HEK293 (cell line): ENCODE data around the gene SLC25A31.

ENCODE experiments used
- CTCF ChIA-PET: fragments of 350-600 bp; formaldehyde crosslinking; extraction: SDS; loops from one replicate; lab custom pipeline; 2021; ENCODE audit warnings: antibody characterized with exemption; lab: Yijun Ruan, JAX
- POLR2A ChIA-PET: fragments of 300-600 bp; formaldehyde crosslinking; extraction: SDS; loops from one replicate; lab custom pipeline; 2020; ENCODE audit warnings: antibody characterized with exemption, inconsistent platforms; lab: Yijun Ruan, JAX
- H3K27ac ChIP-seq: fragments of 200-500 bp; sonication (Bioruptor generic); 2 replicates; pipeline ENCODE4 v1.5.1; 2014; ENCODE audit warnings: low read depth, low read length, control low read depth, inconsistent platforms; ENCODE audit errors: extremely low read depth
- H3K36me3 ChIP-seq, 2 experiments: fragments of 200-500 bp in 1 of 2; sonication (Bioruptor generic) in 1 of 2; 1 replicate in 1 of 2; 2 replicates in 1 of 2; pipeline ENCODE4 v1.5.1; 2014 to 2017; ENCODE audit warnings: inconsistent platforms in 2 of 2, low read length in 2 of 2; ENCODE audit not compliant: control insufficient read depth in 2 of 2, insufficient read depth in 1 of 2
- H3K4me1 ChIP-seq: fragments of 200-500 bp; sonication (Bioruptor generic); 2 replicates; pipeline ENCODE4 v1.5.1; 2014; ENCODE audit warnings: mild to moderate bottlenecking, low read length, inconsistent platforms; ENCODE audit not compliant: control insufficient read depth, insufficient read depth
- H3K4me3 ChIP-seq: 2 replicates; pipeline ENCODE4 v1.5.1; 2011; ENCODE audit warnings: low read depth, mild to moderate bottlenecking, control low read depth, low read length, moderate library complexity
- H3K9me3 ChIP-seq: fragments of 200-500 bp; sonication (Bioruptor generic); 2 replicates; pipeline ENCODE4 v1.5.1; 2014; ENCODE audit warnings: low read depth, low read length, inconsistent platforms; ENCODE audit not compliant: control insufficient read depth, insufficient read depth
- WT1 ChIP-seq: fragments of 450-650 bp; formaldehyde crosslinking; IDR thresholded peaks from 2 replicates; pipeline ENCODE4 v1.5.1; 2016; ENCODE audit warnings: missing biosample characterization, missing genetic modification characterization
- ZBTB1 ChIP-seq: fragments of 450-650 bp; formaldehyde crosslinking; IDR thresholded peaks from 2 replicates; pipeline ENCODE4 v1.5.1; 2016; ENCODE audit warnings: missing biosample characterization, missing genetic modification characterization
- ZFP37 ChIP-seq: fragments of 450-650 bp; formaldehyde crosslinking; IDR thresholded peaks from 2 replicates; pipeline ENCODE4 v1.5.1; 2016; ENCODE audit warnings: missing biosample characterization, missing genetic modification characterization
- ZNF10 ChIP-seq: fragments of 450-650 bp; formaldehyde crosslinking; IDR thresholded peaks from 2 replicates; pipeline ENCODE4 v1.5.1; 2017; ENCODE audit warnings: missing biosample characterization, missing genetic modification characterization
- ZNF302 ChIP-seq: fragments of 450-650 bp; formaldehyde crosslinking; IDR thresholded peaks from 2 replicates; pipeline ENCODE4 v1.5.1; 2016; ENCODE audit warnings: missing biosample characterization, missing genetic modification characterization, low read depth
- ZNF530 ChIP-seq: fragments of 450-650 bp; formaldehyde crosslinking; IDR thresholded peaks from 2 replicates; pipeline ENCODE4 v1.5.1; 2016; ENCODE audit warnings: low read depth, missing biosample characterization, missing genetic modification characterization
- ZNF654 ChIP-seq: fragments of 450-650 bp; formaldehyde crosslinking; IDR thresholded peaks from 2 replicates; pipeline ENCODE4 v1.5.1; 2016; ENCODE audit warnings: low read depth, missing biosample characterization, missing genetic modification characterization
- ZNF76 ChIP-seq: fragments of 450-650 bp; formaldehyde crosslinking; IDR thresholded peaks from 2 replicates; pipeline ENCODE4; 2016; ENCODE audit warnings: low read depth, missing biosample characterization, missing genetic modification characterization, borderline replicate concordance
- ZNF768 ChIP-seq: fragments of 450-650 bp; formaldehyde crosslinking; IDR thresholded peaks from 2 replicates; pipeline ENCODE4 v1.5.1; 2018; ENCODE audit warnings: missing biosample characterization, mild to moderate bottlenecking, missing genetic modification characterization
- ZNF792 ChIP-seq: fragments of 450-650 bp; formaldehyde crosslinking; IDR thresholded peaks from 2 replicates; pipeline ENCODE4 v1.5.1; 2016; ENCODE audit warnings: missing biosample characterization, missing genetic modification characterization
- TF ChIP-seq, protein P1 (sequence below): fragments of 450-650 bp; formaldehyde crosslinking; IDR thresholded peaks from 2 replicates; pipeline ENCODE4 v1.5.1; 2016; ENCODE audit warnings: missing biosample characterization, missing genetic modification characterization
- TF ChIP-seq, protein P2 (sequence below): fragments of 450-650 bp; formaldehyde crosslinking; IDR thresholded peaks from 2 replicates; pipeline ENCODE4 v1.5.0; 2017; ENCODE audit warnings: missing biosample characterization, missing genetic modification characterization, borderline replicate concordance
- TF ChIP-seq, protein P3 (sequence below): fragments of 450-650 bp; formaldehyde crosslinking; conservative IDR thresholded peaks from 2 replicates; pipeline ENCODE4 v1.5.1; 2016; ENCODE audit warnings: low read depth, missing biosample characterization, missing genetic modification characterization
- TF ChIP-seq, protein P4 (sequence below): fragments of 450-650 bp; formaldehyde crosslinking; IDR thresholded peaks from 2 replicates; pipeline ENCODE4 v1.5.1; 2016; ENCODE audit warnings: missing biosample characterization, missing genetic modification characterization

SLC25A31 gene

DNA sequence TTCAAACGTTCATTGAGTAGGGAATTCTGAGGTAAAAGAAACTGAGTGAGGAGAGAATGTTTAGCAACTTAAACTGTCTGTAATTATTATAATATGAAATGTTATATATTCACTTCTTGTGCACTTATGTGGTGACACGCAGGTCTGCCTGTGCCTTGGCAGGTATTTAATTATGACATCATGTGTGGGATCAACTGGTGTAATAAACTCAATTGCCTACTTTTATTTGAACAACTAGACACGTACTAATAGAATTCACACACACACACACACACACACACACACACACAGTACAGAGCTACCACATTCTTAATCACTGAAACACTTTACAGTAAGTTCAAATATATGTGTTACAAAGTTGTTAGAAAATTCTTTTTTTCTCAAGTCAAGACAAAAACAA is 20.7 kb upstream of the SLC25A31 start (continued):
- TF ChIP-seq, protein P1, sequence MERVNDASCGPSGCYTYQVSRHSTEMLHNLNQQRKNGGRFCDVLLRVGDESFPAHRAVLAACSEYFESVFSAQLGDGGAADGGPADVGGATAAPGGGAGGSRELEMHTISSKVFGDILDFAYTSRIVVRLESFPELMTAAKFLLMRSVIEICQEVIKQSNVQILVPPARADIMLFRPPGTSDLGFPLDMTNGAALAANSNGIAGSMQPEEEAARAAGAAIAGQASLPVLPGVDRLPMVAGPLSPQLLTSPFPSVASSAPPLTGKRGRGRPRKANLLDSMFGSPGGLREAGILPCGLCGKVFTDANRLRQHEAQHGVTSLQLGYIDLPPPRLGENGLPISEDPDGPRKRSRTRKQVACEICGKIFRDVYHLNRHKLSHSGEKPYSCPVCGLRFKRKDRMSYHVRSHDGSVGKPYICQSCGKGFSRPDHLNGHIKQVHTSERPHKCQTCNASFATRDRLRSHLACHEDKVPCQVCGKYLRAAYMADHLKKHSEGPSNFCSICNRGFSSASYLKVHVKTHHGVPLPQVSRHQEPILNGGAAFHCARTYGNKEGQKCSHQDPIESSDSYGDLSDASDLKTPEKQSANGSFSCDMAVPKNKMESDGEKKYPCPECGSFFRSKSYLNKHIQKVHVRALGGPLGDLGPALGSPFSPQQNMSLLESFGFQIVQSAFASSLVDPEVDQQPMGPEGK (tag by site-specific recombination), result no peak
- TF ChIP-seq ZNF76 (tag by site-specific recombination) (no peak), ZNF792 (tag by site-specific recombination) (no peak), ZNF302 (tag by site-specific recombination) (no peak)
- TF ChIP-seq, protein P2, sequence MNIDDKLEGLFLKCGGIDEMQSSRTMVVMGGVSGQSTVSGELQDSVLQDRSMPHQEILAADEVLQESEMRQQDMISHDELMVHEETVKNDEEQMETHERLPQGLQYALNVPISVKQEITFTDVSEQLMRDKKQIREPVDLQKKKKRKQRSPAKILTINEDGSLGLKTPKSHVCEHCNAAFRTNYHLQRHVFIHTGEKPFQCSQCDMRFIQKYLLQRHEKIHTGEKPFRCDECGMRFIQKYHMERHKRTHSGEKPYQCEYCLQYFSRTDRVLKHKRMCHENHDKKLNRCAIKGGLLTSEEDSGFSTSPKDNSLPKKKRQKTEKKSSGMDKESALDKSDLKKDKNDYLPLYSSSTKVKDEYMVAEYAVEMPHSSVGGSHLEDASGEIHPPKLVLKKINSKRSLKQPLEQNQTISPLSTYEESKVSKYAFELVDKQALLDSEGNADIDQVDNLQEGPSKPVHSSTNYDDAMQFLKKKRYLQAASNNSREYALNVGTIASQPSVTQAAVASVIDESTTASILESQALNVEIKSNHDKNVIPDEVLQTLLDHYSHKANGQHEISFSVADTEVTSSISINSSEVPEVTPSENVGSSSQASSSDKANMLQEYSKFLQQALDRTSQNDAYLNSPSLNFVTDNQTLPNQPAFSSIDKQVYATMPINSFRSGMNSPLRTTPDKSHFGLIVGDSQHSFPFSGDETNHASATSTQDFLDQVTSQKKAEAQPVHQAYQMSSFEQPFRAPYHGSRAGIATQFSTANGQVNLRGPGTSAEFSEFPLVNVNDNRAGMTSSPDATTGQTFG (tag by site-specific recombination), result no peak
- TF ChIP-seq, all 188 proteins: peak for 0

DNA sequence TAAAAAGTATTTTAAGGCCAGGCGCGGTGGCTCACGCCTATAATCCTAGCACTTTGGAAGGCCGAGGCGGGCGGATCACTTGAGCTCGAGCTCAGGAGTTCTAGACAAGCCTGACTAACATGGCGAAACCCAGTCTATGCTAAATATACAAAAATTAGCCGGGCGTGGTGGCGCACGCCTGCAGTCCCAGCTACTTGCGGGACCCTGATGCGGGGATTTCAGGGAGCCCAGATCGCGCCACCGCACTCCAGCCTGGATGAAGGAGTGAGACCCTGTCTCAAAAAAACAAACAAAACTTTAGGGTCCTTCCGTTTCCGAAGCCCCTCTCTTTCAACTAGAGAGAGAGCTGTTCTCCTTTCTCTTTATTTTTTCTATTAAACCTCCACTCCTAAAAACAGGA is 1.2 kb downstream of the SLC25A31 start:
- POLR2A ChIA-PET, result no interaction called here
- H3K4me1 ChIP-seq, result no peaks in the 10 kb centered on the region
- H3K4me3 ChIP-seq, result no peak overlapping the region
- H3K9me3 ChIP-seq, result no peaks in the 10 kb centered on the region
- TF ChIP-seq ZFP37 (tag by site-specific recombination) (no peak), ZNF10 (no peak), ZNF302 (tag by site-specific recombination) (no peak)
- no peaks in the 10 kb centered on the region for H3K36me3 ChIP-seq
- no peak overlapping the region for H3K27ac ChIP-seq
- CTCF ChIA-PET, result interaction anchor here (1.2 to 4.4 kb wide), 7 partner anchors 11 to 135 kb away, joined by 3 to 83 read pairs (median 7); no protein-coding TSS in a partner anchor

DNA sequence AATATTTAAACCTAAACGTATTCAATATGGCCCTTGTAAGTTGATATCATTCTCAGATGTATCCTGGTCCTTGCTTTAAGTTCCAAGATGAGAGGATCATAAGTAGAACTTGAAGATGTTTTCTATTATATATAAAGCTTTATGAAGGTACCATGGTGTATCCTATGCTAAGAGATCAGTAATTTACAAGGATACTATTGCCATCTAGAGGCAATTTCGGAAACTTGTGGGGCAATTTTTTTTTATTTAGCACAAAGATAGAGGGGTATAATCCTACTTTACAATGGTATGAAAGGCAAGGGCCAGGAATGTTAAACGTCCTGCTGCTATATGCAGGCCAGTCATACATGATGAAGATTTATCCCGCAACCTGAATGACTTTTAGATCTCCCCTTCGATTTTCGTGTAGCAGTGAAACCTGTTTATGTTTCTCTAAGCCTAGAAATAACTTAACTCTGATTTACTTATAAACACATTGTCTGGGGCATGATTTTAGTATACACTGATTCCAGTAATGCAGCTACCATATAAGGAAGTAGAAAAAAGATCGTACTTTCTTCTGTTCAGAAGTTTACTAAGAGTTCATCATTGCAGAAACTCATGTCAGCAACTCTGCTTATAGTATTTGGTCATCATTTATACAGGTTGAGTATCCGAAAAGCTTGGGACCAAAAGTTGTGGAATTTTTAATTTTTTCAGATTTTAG is 2.6 kb downstream of the SLC25A31 start:
- TF ChIP-seq ZNF768 (tag by site-specific recombination) (no peak), ZBTB1 (tag by site-specific recombination) (no peak), ZNF654 (tag by site-specific recombination) (peak; percentile 65), ZNF530 (tag by site-specific recombination) (peak; percentile 83), WT1 (tag by site-specific recombination) (no peak)
- TF ChIP-seq, protein P3, sequence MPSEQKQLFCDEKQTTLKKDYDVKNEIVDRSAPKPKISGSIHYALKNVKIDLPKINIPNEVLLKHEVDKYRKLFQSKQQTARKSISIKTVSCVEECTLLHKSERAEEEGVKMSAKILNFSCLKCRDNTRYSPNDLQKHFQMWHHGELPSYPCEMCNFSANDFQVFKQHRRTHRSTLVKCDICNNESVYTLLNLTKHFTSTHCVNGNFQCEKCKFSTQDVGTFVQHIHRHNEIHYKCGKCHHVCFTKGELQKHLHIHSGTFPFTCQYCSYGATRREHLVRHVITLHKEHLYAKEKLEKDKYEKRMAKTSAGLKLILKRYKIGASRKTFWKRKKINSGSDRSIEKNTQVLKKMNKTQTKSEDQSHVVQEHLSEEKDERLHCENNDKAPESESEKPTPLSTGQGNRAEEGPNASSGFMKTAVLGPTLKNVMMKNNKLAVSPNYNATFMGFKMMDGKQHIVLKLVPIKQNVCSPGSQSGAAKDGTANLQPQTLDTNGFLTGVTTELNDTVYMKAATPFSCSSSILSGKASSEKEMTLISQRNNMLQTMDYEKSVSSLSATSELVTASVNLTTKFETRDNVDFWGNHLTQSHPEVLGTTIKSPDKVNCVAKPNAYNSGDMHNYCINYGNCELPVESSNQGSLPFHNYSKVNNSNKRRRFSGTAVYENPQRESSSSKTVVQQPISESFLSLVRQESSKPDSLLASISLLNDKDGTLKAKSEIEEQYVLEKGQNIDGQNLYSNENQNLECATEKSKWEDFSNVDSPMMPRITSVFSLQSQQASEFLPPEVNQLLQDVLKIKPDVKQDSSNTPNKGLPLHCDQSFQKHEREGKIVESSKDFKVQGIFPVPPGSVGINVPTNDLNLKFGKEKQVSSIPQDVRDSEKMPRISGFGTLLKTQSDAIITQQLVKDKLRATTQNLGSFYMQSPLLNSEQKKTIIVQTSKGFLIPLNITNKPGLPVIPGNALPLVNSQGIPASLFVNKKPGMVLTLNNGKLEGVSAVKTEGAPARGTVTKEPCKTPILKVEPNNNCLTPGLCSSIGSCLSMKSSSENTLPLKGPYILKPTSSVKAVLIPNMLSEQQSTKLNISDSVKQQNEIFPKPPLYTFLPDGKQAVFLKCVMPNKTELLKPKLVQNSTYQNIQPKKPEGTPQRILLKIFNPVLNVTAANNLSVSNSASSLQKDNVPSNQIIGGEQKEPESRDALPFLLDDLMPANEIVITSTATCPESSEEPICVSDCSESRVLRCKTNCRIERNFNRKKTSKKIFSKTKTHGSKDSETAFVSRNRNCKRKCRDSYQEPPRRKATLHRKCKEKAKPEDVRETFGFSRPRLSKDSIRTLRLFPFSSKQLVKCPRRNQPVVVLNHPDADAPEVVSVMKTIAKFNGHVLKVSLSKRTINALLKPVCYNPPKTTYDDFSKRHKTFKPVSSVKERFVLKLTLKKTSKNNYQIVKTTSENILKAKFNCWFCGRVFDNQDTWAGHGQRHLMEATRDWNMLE, result no peak
- TF ChIP-seq, protein P4, sequence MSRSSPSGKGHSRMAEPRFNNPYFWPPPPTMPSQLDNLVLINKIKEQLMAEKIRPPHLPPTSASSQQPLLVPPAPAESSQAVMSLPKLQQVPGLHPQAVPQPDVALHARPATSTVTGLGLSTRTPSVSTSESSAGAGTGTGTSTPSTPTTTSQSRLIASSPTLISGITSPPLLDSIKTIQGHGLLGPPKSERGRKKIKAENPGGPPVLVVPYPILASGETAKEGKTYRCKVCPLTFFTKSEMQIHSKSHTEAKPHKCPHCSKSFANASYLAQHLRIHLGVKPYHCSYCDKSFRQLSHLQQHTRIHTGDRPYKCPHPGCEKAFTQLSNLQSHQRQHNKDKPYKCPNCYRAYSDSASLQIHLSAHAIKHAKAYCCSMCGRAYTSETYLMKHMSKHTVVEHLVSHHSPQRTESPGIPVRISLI (tag by site-specific recombination), result 0 out of 2 replicates have a peak, but pooled peaks have one; percentile 34
- H3K4me3 ChIP-seq, result no peak overlapping the region
- no peak overlapping the region for H3K27ac ChIP-seq
- no peaks in the 10 kb centered on the region for H3K4me1 ChIP-seq
- ChIA-PET CTCF (interaction anchor here (0.5 to 4.4 kb wide), 27 partner anchors 9 to 1383 kb away, joined by 3 to 83 read pairs (median 3); no protein-coding TSS in a partner anchor), POLR2A (interaction anchor here (0.5 to 1.5 kb wide), 2 partner anchors 49 to 109 kb away, joined by 4 read pairs; partner anchors contain the start of gene HSPA4L)
- H3K36me3 ChIP-seq, result no peaks in the 10 kb centered on the region
- H3K9me3 ChIP-seq, result no peaks in the 10 kb centered on the region
